ENCODE measurements around the gene MDN1.

- no peak for TF ChIP-seq CTCF (IDR thresholded peaks at IDR 0.05)
- TF ChIP-seq POLR2A (IDR thresholded peaks at IDR 0.05): no peak
Measured at GRCh38 chr6:89830170-89830809, 10.7 kb upstream of the MDN1 start.
